Measurements from ENCODE around the gene STX17. TPM values are rescaled to one million over a fixed set of nuclear protein-coding genes. Genes with fewer than 3 reads are reported as not detected.
"Not testable (repeated sequence)": the region's sequence is repeated elsewhere in the genome, so short reads cannot be mapped to it uniquely, and the experiment has no call there.

STX17 gene
- total RNA-seq, 2 experiments from 2014 or later = 27.4 to 33.4 TPM

DNA sequence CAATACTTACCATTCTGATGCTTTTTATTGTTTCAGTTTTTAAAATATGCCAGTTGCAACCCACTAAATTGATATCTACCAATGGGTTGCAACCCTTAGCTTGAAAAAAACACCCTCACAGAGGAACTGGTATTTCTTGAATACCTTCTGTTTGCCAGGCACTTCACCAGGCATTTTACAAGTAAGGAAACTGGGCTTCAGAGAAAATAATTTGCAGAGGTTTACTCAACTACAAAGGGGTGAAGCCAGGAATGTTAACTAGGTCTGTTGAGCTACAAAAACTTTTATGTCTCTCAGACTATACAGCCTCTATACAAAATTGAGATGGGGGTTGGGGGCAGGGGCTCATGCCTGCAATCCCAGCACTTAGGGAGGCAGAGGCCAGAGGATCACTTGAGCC is 65.0 kb downstream of the STX17 start:
- Mint-ChIP-seq H3K27me3 (no peaks in the 10 kb centered on the region), H3K4me1 (peaks cover 2% of the 10 kb centered on the region), H3K36me3 (peaks cover 11% of the 10 kb centered on the region)

DNA sequence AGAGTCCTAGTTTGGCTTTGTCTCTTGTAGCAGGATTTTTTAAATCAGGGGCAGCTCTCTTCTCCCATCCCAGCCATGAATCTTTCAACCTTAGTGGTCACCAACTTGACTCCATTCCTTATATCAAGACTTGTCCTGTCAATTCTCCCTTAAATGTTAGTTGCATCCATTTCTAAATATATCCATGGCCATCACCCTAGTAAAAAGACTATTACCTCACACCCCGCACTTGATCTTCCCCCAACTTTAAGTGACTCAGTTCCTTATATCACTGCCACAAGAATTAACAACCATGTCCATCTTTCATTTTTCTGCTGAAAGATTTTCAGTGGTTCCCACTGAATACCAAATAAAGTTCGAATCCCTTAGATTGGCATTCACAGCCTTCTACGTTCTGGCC is 67.0 kb downstream of the STX17 start:
- Mint-ChIP-seq H3K4me1 (no peaks in the 10 kb centered on the region), H3K4me3 (no peak overlapping the region), H3K9me3 (no peaks in the 10 kb centered on the region), H3K27me3 (no peaks in the 10 kb centered on the region), H3K36me3 (peaks cover 8% of the 10 kb centered on the region), H3K27ac (no peak overlapping the region)
- no peak for DNase-seq

More for the DNA sequence above, 65.0 kb downstream of the STX17 start:
- no peak overlapping the region for H3K27ac Mint-ChIP-seq
- no peak overlapping the region for H3K4me3 Mint-ChIP-seq
- DNase-seq = no peak
- no peaks in the 10 kb centered on the region for H3K9me3 Mint-ChIP-seq

GRCh38 chr9:99977033-99977792 is 70.8 kb downstream of the STX17 start:
- Mint-ChIP-seq H3K4me3 (no peak overlapping the region), H3K27ac (no peak overlapping the region), H3K27me3 (no peaks in the 10 kb centered on the region), H3K36me3 (peaks cover 2% of the 10 kb centered on the region), H3K4me1 (peaks cover 2% of the 10 kb centered on the region), H3K9me3 (no peaks in the 10 kb centered on the region)
- DNase-seq = no peak

DNA sequence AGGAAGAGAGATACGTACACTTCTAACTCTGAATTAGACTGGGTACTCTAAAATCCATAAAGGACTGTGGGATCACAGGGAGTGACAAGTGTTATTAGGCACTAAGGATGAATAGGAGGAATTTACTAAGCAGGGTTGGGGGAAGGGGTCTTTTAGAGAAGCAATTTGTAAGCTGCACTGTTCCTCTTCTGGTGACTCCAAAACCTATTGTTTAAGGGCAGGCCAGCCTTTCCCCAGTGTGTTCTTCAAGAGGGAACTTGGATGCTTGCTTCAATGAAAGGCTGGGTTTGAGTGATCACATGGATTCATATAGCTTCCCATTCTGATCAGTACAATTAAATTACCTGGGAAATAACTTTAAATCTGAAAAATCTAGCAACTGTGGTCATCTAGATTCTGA is 71.8 kb downstream of the STX17 start:
- Mint-ChIP-seq H3K4me1 (peaks cover 2% of the 10 kb centered on the region), H3K9me3 (no peaks in the 10 kb centered on the region), H3K27ac (no peak overlapping the region), H3K4me3 (no peak overlapping the region), H3K27me3 (no peaks in the 10 kb centered on the region), H3K36me3 (peaks cover 6% of the 10 kb centered on the region)
- no peak for DNase-seq

GRCh38 chr9:99980598-99980997 is 74.1 kb downstream of the STX17 start:
- no peak for DNase-seq
- Mint-ChIP-seq H3K27ac (no peak overlapping the region), H3K4me1 (peaks cover 2% of the 10 kb centered on the region), H3K27me3 (no peaks in the 10 kb centered on the region), H3K9me3 (no peaks in the 10 kb centered on the region), H3K4me3 (no peak overlapping the region), H3K36me3 (peaks cover 4% of the 10 kb centered on the region)

GRCh38 chr9:99986642-99987041 is 80.2 kb downstream of the STX17 start:
- H3K36me3 Mint-ChIP-seq = peaks cover 42% of the 10 kb centered on the region
- H3K27me3 Mint-ChIP-seq = no peaks in the 10 kb centered on the region
- H3K4me3 Mint-ChIP-seq = no peak overlapping the region
- no peak overlapping the region for H3K27ac Mint-ChIP-seq
- H3K4me1 Mint-ChIP-seq = peaks cover 2% of the 10 kb centered on the region
- H3K9me3 Mint-ChIP-seq = peaks cover 20% of the 10 kb centered on the region
- no peak for DNase-seq

DNA sequence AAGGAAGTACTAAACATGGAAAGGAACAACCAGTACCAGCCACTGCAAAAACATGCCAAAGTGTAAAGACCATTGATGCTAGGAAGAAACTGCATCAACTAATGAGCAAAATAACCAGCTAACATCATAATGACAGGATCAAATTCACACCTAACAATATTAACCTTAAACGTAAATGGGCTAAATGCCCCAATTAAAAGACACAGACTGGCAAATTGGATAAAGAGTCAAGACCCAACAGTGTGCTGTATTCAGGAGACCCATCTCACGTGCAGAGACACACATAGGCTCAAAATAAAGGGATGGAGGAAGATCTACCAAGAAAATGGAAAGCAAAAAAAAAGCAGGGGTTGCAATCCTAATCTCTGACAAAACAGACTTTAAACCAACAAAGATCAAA is 84.1 kb downstream of the STX17 start:
- not testable (repeated sequence) for H3K27me3 Mint-ChIP-seq, H3K4me3 Mint-ChIP-seq, H3K4me1 Mint-ChIP-seq, H3K27ac Mint-ChIP-seq, DNase-seq
- Mint-ChIP-seq H3K9me3 (peaks cover 40% of the 10 kb centered on the region), H3K36me3 (peaks cover 71% of the 10 kb centered on the region)

DNA sequence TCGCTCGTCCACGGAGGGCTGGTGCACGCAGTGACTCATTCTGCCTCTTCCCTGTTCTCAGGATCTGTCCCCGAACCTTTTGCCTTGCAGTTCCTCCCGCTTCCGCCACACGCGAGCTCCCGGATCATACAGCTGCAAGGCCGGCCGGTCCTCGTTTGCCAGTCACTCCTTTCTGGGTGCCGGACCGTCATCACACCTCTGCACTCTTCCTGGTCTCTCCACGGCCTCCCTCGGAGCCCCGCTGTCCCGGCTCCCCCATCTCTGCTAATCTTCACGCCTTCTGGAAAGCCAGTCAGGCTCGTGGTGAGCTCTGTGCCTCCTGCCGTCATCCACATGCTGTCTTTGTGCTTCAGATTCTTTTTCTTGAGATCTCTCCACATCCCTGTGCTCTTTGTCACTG is 91.8 kb downstream of the STX17 start:
- Mint-ChIP-seq H3K27ac (no peak overlapping the region), H3K27me3 (no peaks in the 10 kb centered on the region), H3K4me3 (no peak overlapping the region), H3K9me3 (peaks cover 27% of the 10 kb centered on the region), H3K4me1 (no peaks in the 10 kb centered on the region), H3K36me3 (peaks cover 74% of the 10 kb centered on the region)
- no peak for DNase-seq

DNA sequence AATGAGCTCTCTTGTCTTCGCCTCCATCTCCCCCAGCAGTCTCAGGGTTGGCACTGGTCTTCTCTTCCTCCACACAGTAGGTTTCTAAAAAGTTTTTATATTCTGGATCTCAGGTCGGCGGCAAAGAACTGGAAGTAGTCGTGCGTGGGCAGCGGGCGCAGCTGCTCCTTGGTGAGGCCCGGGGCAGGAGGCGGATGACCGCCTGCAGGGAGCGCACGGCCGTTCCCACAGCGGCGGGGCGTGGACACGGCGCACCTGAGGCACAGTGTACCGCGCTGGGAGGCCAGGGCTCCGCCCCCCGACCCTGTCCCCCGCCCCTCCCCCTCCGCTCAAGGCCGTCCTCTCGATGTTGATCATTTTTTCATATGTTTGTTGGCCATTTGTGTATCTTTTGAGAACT is 92.4 kb downstream of the STX17 start:
- Mint-ChIP-seq H3K27me3 (no peaks in the 10 kb centered on the region), H3K4me3 (no peak overlapping the region), H3K36me3 (peaks cover 75% of the 10 kb centered on the region), H3K27ac (no peak overlapping the region), H3K9me3 (peaks cover 24% of the 10 kb centered on the region), H3K4me1 (no peaks in the 10 kb centered on the region)
- DNase-seq = no peak

GRCh38 chr9:99999797-100000196 is 93.3 kb downstream of the STX17 start:
- Mint-ChIP-seq H3K9me3 (peaks cover 17% of the 10 kb centered on the region), H3K36me3 (peaks cover 74% of the 10 kb centered on the region), H3K4me1 (no peaks in the 10 kb centered on the region), H3K27ac (no peak overlapping the region), H3K27me3 (no peaks in the 10 kb centered on the region), H3K4me3 (no peak overlapping the region)
- no peak for DNase-seq

GRCh38 chr9:100011062-100011681 is 104.7 kb downstream of the STX17 start:
- Mint-ChIP-seq H3K27me3 (no peaks in the 10 kb centered on the region), H3K9me3 (peaks cover 5% of the 10 kb centered on the region), H3K4me1 (peaks cover 2% of the 10 kb centered on the region), H3K27ac (no peak overlapping the region), H3K4me3 (no peak overlapping the region), H3K36me3 (peaks cover 16% of the 10 kb centered on the region)
- DNase-seq = peak; percentile 24

- H3K36me3 Mint-ChIP-seq = peaks cover 16% of the 10 kb centered on the region
- H3K27ac Mint-ChIP-seq = no peak overlapping the region
- peaks cover 5% of the 10 kb centered on the region for H3K9me3 Mint-ChIP-seq
- no peak overlapping the region for H3K4me3 Mint-ChIP-seq
- H3K27me3 Mint-ChIP-seq = no peaks in the 10 kb centered on the region
- H3K4me1 Mint-ChIP-seq = peaks cover 2% of the 10 kb centered on the region
- no peak for DNase-seq
These were observed 105.8 kb downstream of the STX17 start for GRCh38 chr9:100012279-100012678.

- peaks cover 5% of the 10 kb centered on the region for H3K9me3 Mint-ChIP-seq
- H3K36me3 Mint-ChIP-seq = peaks cover 16% of the 10 kb centered on the region
- no peak overlapping the region for H3K27ac Mint-ChIP-seq
- no peak for DNase-seq
- no peaks in the 10 kb centered on the region for H3K27me3 Mint-ChIP-seq
- H3K4me1 Mint-ChIP-seq = peaks cover 2% of the 10 kb centered on the region
- no peak overlapping the region for H3K4me3 Mint-ChIP-seq
These were observed 107.1 kb downstream of the STX17 start for GRCh38 chr9:100013573-100013972.

GRCh38 chr9:100014846-100015245 is 108.4 kb downstream of the STX17 start:
- H3K4me3 Mint-ChIP-seq = no peak overlapping the region
- no peak overlapping the region for H3K27ac Mint-ChIP-seq
- H3K4me1 Mint-ChIP-seq = peaks cover 2% of the 10 kb centered on the region
- H3K9me3 Mint-ChIP-seq = peaks cover 5% of the 10 kb centered on the region
- H3K36me3 Mint-ChIP-seq = peaks cover 15% of the 10 kb centered on the region
- no peak for DNase-seq
- no peaks in the 10 kb centered on the region for H3K27me3 Mint-ChIP-seq

GRCh38 chr9:100019541-100019940 is 113.1 kb downstream of the STX17 start:
- Mint-ChIP-seq H3K9me3 (no peaks in the 10 kb centered on the region), H3K27ac (no peak overlapping the region), H3K4me3 (no peak overlapping the region), H3K27me3 (no peaks in the 10 kb centered on the region), H3K36me3 (peaks cover 8% of the 10 kb centered on the region), H3K4me1 (peaks cover 2% of the 10 kb centered on the region)
- no peak for DNase-seq

Data from activated naive CD8-positive, alpha-beta T cell treated with anti-CD3 and anti-CD28 coated beads for 36 hours (primary cell).